GM23338 (cell line): ENCODE data around the gene SIRPB2. TPM values are rescaled to one million over a fixed set of nuclear protein-coding genes. Genes with fewer than 3 reads are reported as not detected.

Experiments used
- ATAC-seq: fragments of 200-7000 bp; cut with Tn5 transposase; 3 replicates; pipeline ENCODE4 v1.9.1; 2020
- DNase-seq: peaks from one replicate; pipeline ENCODE4 v3.0.0-alpha.2; 2015; ENCODE audit warnings: low spot score
- H2AFZ ChIP-seq: fragments of 200-600 bp; sonication (generic); 2 replicates; pipeline ENCODE4 v1.8.0; 2016; ENCODE audit warnings: antibody characterized with exemption, mild to moderate bottlenecking, moderate library complexity
- H3F3A ChIP-seq: fragments of 200-600 bp; sonication (generic); replicated peaks from 2 replicates; pipeline ENCODE4 v1.8.0; 2017; ENCODE audit warnings: antibody characterized with exemption, mixed run types, low read depth
- H3K27ac ChIP-seq: fragments of 200-600 bp; sonication (generic); 2 replicates; pipeline ENCODE4 v1.6.1; 2016; ENCODE audit warnings: low read depth
- H3K27me3 ChIP-seq: fragments of 200-600 bp; sonication (generic); 2 replicates; pipeline ENCODE4 v1.8.0; 2016; ENCODE audit warnings: mild to moderate bottlenecking, mixed run types, moderate library complexity; ENCODE audit not compliant: insufficient read depth
- H3K36me3 ChIP-seq: fragments of 200-600 bp; sonication (generic); 2 replicates; pipeline ENCODE4 v1.8.0; 2016; ENCODE audit warnings: mild to moderate bottlenecking; ENCODE audit not compliant: insufficient read depth
- H3K4me1 ChIP-seq: fragments of 200-600 bp; sonication (generic); 2 replicates; pipeline ENCODE4 v1.8.0; 2016; ENCODE audit warnings: mild to moderate bottlenecking, moderate library complexity; ENCODE audit not compliant: insufficient read depth
- H3K4me2 ChIP-seq: fragments of 200-600 bp; sonication (generic); 2 replicates; pipeline ENCODE4 v1.7.1; 2017; ENCODE audit warnings: mixed run types
- H3K4me3 ChIP-seq: fragments of 200-600 bp; sonication (generic); 2 replicates; pipeline ENCODE4 v1.6.1; 2016; ENCODE audit warnings: mixed run types
- H3K79me2 ChIP-seq: fragments of 200-600 bp; sonication (generic); replicated peaks from 2 replicates; pipeline ENCODE4 v1.8.0; 2017; ENCODE audit warnings: mild to moderate bottlenecking; ENCODE audit not compliant: insufficient read depth
- H3K9me2 ChIP-seq: fragments of 200-600 bp; sonication (generic); 2 replicates; pipeline ENCODE4 v1.8.0; 2017; ENCODE audit not compliant: insufficient read depth
- H4K20me1 ChIP-seq: fragments of 200-600 bp; sonication (generic); replicated peaks from 2 replicates; pipeline ENCODE4 v1.8.0; 2017; ENCODE audit warnings: mild to moderate bottlenecking; ENCODE audit not compliant: insufficient read depth
- H3K27ac Mint-ChIP-seq: 2 replicates; pipeline ENCODE4 v1.8.0; 2020; ENCODE audit warnings: inconsistent platforms, mild to moderate bottlenecking, moderate library complexity, mixed read lengths
- H3K27me3 Mint-ChIP-seq: 3 replicates; pipeline ENCODE4 v1.8.0; 2022; ENCODE audit warnings: low read depth, mild to moderate bottlenecking, moderate library complexity, mixed read lengths, inconsistent platforms; ENCODE audit not compliant: insufficient read depth, poor library complexity
- H3K36me3 Mint-ChIP-seq: 3 replicates; pipeline ENCODE4 v1.8.0; 2021; ENCODE audit warnings: low read depth, mild to moderate bottlenecking, inconsistent platforms, moderate library complexity, mixed read lengths
- H3K4me1 Mint-ChIP-seq: 3 replicates; pipeline ENCODE4 v1.8.0; 2020; ENCODE audit warnings: mild to moderate bottlenecking, inconsistent platforms, mixed read lengths
- H3K4me3 Mint-ChIP-seq: 3 replicates; pipeline ENCODE4 v1.8.0; 2021; ENCODE audit warnings: moderate library complexity, mild to moderate bottlenecking, inconsistent platforms, mixed read lengths
- H3K9me3 Mint-ChIP-seq: 3 replicates; pipeline ENCODE4 v1.8.0; 2020; ENCODE audit warnings: moderate library complexity, mild to moderate bottlenecking, inconsistent platforms, mixed read lengths
- CTCF ChIP-seq, 2 experiments: fragments of 200-600 bp in 1 of 2; sonication (generic) in 1 of 2; conservative IDR thresholded peaks; 2 replicates each; pipeline versions ENCODE4 v1.5.1 to v1.6.1; 2016 to 2017; ENCODE audit warnings: antibody characterized with exemption in 2 of 2, low read depth in 2 of 2, mild to moderate bottlenecking in 2 of 2, moderate library complexity in 1 of 2
- ETS1 ChIP-seq: IDR thresholded peaks from 2 replicates; pipeline ENCODE4 v1.6.1; 2016; ENCODE audit warnings: antibody characterized with exemption
- EZH2 ChIP-seq: fragments of 200-600 bp; sonication (generic); IDR thresholded peaks from one replicate; pipeline ENCODE4 v1.8.0; 2017; ENCODE audit warnings: antibody characterized with exemption, mild to moderate bottlenecking, low read depth; ENCODE audit not compliant: unreplicated experiment
- JUNB ChIP-seq: IDR thresholded peaks from one replicate; pipeline ENCODE4 v1.6.1; 2016; ENCODE audit warnings: antibody characterized with exemption; ENCODE audit not compliant: unreplicated experiment
- NANOG ChIP-seq: IDR thresholded peaks from 2 replicates; pipeline ENCODE4 v1.6.1; 2016; ENCODE audit warnings: antibody characterized with exemption, borderline replicate concordance
- POLR2AphosphoS5 ChIP-seq: IDR thresholded peaks from 2 replicates; pipeline ENCODE4 v1.6.1; 2016; ENCODE audit warnings: antibody characterized with exemption, low read depth
- STAT1 ChIP-seq: IDR thresholded peaks from one replicate; pipeline ENCODE4 v1.6.1; 2016; ENCODE audit warnings: antibody characterized with exemption; ENCODE audit not compliant: unreplicated experiment
- ZNF114 ChIP-seq: fragments of 250-450 bp; sonication (Bioruptor Pico); IDR thresholded peaks from 2 replicates; pipeline ENCODE4 v1.5.0; 2020; ENCODE audit warnings: mild to moderate bottlenecking, moderate library complexity
- ZNF331 ChIP-seq: fragments of 250-450 bp; sonication (Bioruptor Pico); IDR thresholded peaks from 2 replicates; pipeline ENCODE4 v1.5.0; 2020; ENCODE audit warnings: low read depth, mild to moderate bottlenecking, moderate library complexity
- ZNF462 ChIP-seq: fragments of 250-450 bp; sonication (Bioruptor Pico); IDR thresholded peaks from 2 replicates; pipeline ENCODE4 v1.5.0; 2020; ENCODE audit warnings: mild to moderate bottlenecking, moderate library complexity
- polyA plus RNA-seq: library from polyadenylated mRNA; unstranded; fragments of >200 nt; fragmentation: Nextera tagmentation; extraction: Ambion mirVana; gene quantifications from 2 replicates; pipeline ENCODE4 v1.2.1, GENCODE V29; 2016
- total RNA-seq: library from RNA; depleted of rRNA; stranded (reverse); fragments of >200 nt; shearing (Covaris generic); gene quantifications from 2 replicates; pipeline ENCODE4 v1.2.3, GENCODE V29; 2014

Gene SIRPB2
- total and polyA plus RNA-seq, 2 experiments from 2014 or later = 0.29 TPM; not detected in 1

- peaks cover 68% of the 10 kb centered on the region for H3K36me3 ChIP-seq
- no peaks in the 10 kb centered on the region for H3K27me3 ChIP-seq
- Mint-ChIP-seq H3K4me3 (no peak overlapping the region), H3K27ac (no peak overlapping the region), H3K4me1 (no peaks in the 10 kb centered on the region), H3K27me3 (peaks cover 3% of the 10 kb centered on the region), H3K9me3 (peaks cover 6% of the 10 kb centered on the region; the same call in 2 of the 3 replicates), H3K36me3 (peaks cover 96% of the 10 kb centered on the region)
- H3K27ac ChIP-seq = no peak overlapping the region
- ATAC-seq = no peak
- H2AFZ ChIP-seq = no peak overlapping the region
- no peaks in the 10 kb centered on the region for H3F3A ChIP-seq
- H3K79me2 ChIP-seq = no peaks in the 10 kb centered on the region
- no peak overlapping the region for H3K4me2 ChIP-seq
- no peaks in the 10 kb centered on the region; the same call in 1 of the 2 replicates for H4K20me1 ChIP-seq
- H3K4me3 ChIP-seq = no peak overlapping the region
- H3K9me2 ChIP-seq = no peaks in the 10 kb centered on the region
- no peak for DNase-seq
- no peak for TF ChIP-seq CTCF (conservative IDR thresholded peaks at IDR 0.05; ENCODE audit: low read depth in 2 of 2)
- TF ChIP-seq EZH2 = no peak
- TF ChIP-seq ZNF331 (CRISPR knock-in tag) = no peak
- TF ChIP-seq NANOG = no peak
- no peak for TF ChIP-seq ZNF114 (CRISPR knock-in tag)
- no peaks in the 10 kb centered on the region for H3K4me1 ChIP-seq
These were observed 44.7 kb downstream of the SIRPB2 start for GRCh38 chr20:1446536-1446935.

GRCh38 chr20:1443085-1443484, 48.1 kb downstream of the SIRPB2 start:
- H3F3A ChIP-seq = no peaks in the 10 kb centered on the region
- H3K4me2 ChIP-seq = no peak overlapping the region
- no peaks in the 10 kb centered on the region for H3K9me2 ChIP-seq
- peaks cover 5% of the 10 kb centered on the region for H3K27me3 Mint-ChIP-seq
- H2AFZ ChIP-seq = no peak overlapping the region
- H3K36me3 Mint-ChIP-seq = peaks cover 65% of the 10 kb centered on the region
- no peak overlapping the region for H3K27ac Mint-ChIP-seq
- H3K27me3 ChIP-seq = no peaks in the 10 kb centered on the region
- H3K4me3 Mint-ChIP-seq = no peak overlapping the region
- no peak overlapping the region for H3K4me3 ChIP-seq
- H3K79me2 ChIP-seq = no peaks in the 10 kb centered on the region
- no peak overlapping the region for H3K27ac ChIP-seq
- H3K36me3 ChIP-seq = peaks cover 39% of the 10 kb centered on the region
- ATAC-seq (no peak), DNase-seq (no peak)
- no peaks in the 10 kb centered on the region; the same call in 1 of the 2 replicates for H4K20me1 ChIP-seq
- peaks cover 7% of the 10 kb centered on the region; the same call in 1 of the 3 replicates for H3K4me1 Mint-ChIP-seq
- no peaks in the 10 kb centered on the region for H3K9me3 Mint-ChIP-seq
- no peaks in the 10 kb centered on the region for H3K4me1 ChIP-seq
- TF ChIP-seq ZNF331 (CRISPR knock-in tag) (no peak), POLR2AphosphoS5 (no peak), STAT1 (no peak), ZNF462 (CRISPR knock-in tag) (no peak), ZNF114 (CRISPR knock-in tag) (no peak), ETS1 (no peak), JUNB (no peak), NANOG (no peak)
